Measurements from ENCODE around the gene PACRG. TPM values are rescaled to one million over a fixed set of nuclear protein-coding genes. Genes with fewer than 3 reads are reported as not detected.

Gene PACRG
- total and polyA plus RNA-seq, 2 of the 8 experiments (the other 6 are each of a cell fraction or from before 2014, with no cell fraction given): 0.44 to 0.54 TPM

- TF ChIP-seq TEAD4 (IDR thresholded peaks at IDR 0.05; ENCODE audit: low read depth, low read length) (no peak), EP300 (IDR thresholded peaks at IDR 0.05; ENCODE audit: borderline replicate concordance in 1 of 2, low read depth in 2 of 2, low read length in 2 of 2) (no peak), RAD21 (IDR thresholded peaks at IDR 0.05 in 1 of 2, conservative IDR thresholded peaks at IDR 0.05 in 1 of 2; ENCODE audit: low read depth in 2 of 2, low read length in 2 of 2) (no peak)
These were observed 595.5 kb downstream of the PACRG start (continued) for GRCh38 chr6:163323274-163323673.
